Pancreas (tissue), 10 donors: ENCODE data around the gene OR2AT4. TPM values are rescaled to one million over a fixed set of nuclear protein-coding genes. Genes with fewer than 3 reads are reported as not detected.
"Not testable (repeated sequence)": the region's sequence is repeated elsewhere in the genome, so short reads cannot be mapped to it uniquely, and the experiment has no call there.

Experiments
- ATAC-seq, 4 donors: fragments of 200-7000 bp; cut with Tn5 transposase; one replicate each; pipeline versions ENCODE4 v1.8.0 to v1.9.1; 2020; ENCODE audit warnings: mild to moderate bottlenecking in 4 of 4, moderate library complexity in 4 of 4
- DNase-seq, 6 donors: peaks; one replicate each; pipeline ENCODE4 v3.0.0-alpha.2; 2020
- FAIRE-seq: peaks from 2 replicates; lab custom pipeline; 2012; peaks lifted over from hg19 to GRCh38; lab: Jason Lieb, UNC
- H3K27ac ChIP-seq, 4 donors: fragments of 200-600 bp; sonication (generic); 1 replicate in 3 of 4; 2 replicates in 1 of 4; pipeline versions ENCODE4 v1.5.0 to v1.8.0; 2020
- H3K27me3 ChIP-seq, 4 donors: fragments of 200-600 bp; one replicate each; pipeline ENCODE4 v1.8.0; 2021
- H3K36me3 ChIP-seq, 3 donors: fragments of 200-600 bp; sonication (generic) in 1 of 3; one replicate each; pipeline versions ENCODE4 v1.5.0 to v1.8.0; 2020 to 2021
- H3K4me1 ChIP-seq, 3 donors: fragments of 200-600 bp; one replicate each; pipeline ENCODE4 v1.8.0; 2021
- H3K4me3 ChIP-seq, 4 donors: fragments of 200-600 bp; sonication (generic) in 2 of 4; one replicate each; pipeline versions ENCODE4 v1.5.0 to v1.8.0; 2020 to 2021
- H3K9me3 ChIP-seq, 4 donors: fragments of 200-600 bp; one replicate each; pipeline ENCODE4 v1.8.0; 2021
- CTCF ChIP-seq, 4 donors: fragments of 200-600 bp; sonication (generic) in 3 of 4; IDR thresholded peaks; one replicate each; pipeline versions ENCODE4 v1.5.0 to v1.8.0; 2021; ENCODE audit warnings: antibody characterized with exemption in 4 of 4
- WGBS, 2 donors: extraction: QIAGEN DNeasy Blood & Tissue Kit; methylation state at CpG; one replicate each; pipeline ENCODE4 v1.1.7; 2013; 5-methylcytosine and 5-hydroxymethylcytosine counted together
- intact Hi-C, 3 donors: fragments of 100-400 bp; cut with DNase I; formaldehyde crosslinking; loops; one replicate each; pipeline versions ENCODE4 v1.11.1 to v1.14.2; 2022
- polyA plus RNA-seq, 2 donors: library from polyadenylated mRNA; stranded (reverse); fragments of 200-250 nt; gene quantifications; one replicate each; pipeline ENCODE4 v1.2.3, GENCODE V29; 2013
- total RNA-seq, 6 donors: library from RNA; stranded (reverse); fragmentation: NEBNext Ultra II Directional in 4 of 6; extraction: Animal tissue kit (Norgen Biotek cat#: 25700) in 4 of 6; gene quantifications; one replicate each; pipeline versions ENCODE4 v1.2.1 to v1.2.4, GENCODE V29; 2021 to 2023
- donor health status: healthy with polysubstance abuse.
- donor health status: DM: no; HTN: no; CAD: no; lungs with moderate emphysema.
- donor health status: DM: no; HTN: no; CAD: no.
- donor health status: control.
- donor health status: control.
- donor health status: Bipolar disorder and iron deficiency.
- donor health status: DM: yes; HTN: yes; CAD: no.
- donor health status: DM: no; HTN: no; CAD: no.
- donor health status: DM: no; HTN: no; CAD: no.
- donor health status: DM: yes; HTN: yes; CAD: no.

The OR2AT4 gene
- total and polyA plus RNA-seq, 8 donors = under 0.01 TPM; not detected in 7

GRCh38 chr11:75105462-75105925 is 8.8 kb upstream of the OR2AT4 start:
- FAIRE-seq (no peak), ATAC-seq (no peak), DNase-seq (no peak)
- TF ChIP-seq CTCF (IDR thresholded peaks at IDR 0.05) = no peak
- WGBS, 2 donors = 48% methylated on average over 9 of the region's 9 CpGs
- no peaks in the 10 kb centered on the region for H3K9me3 ChIP-seq
- H3K27me3 ChIP-seq = no peaks in the 10 kb centered on the region
- intact Hi-C loops = no loop called here
- H3K36me3 ChIP-seq = no peaks in the 10 kb centered on the region
- H3K4me1 ChIP-seq = no peaks in the 10 kb centered on the region
- no peak overlapping the region for H3K27ac ChIP-seq
- no peak overlapping the region for H3K4me3 ChIP-seq

- WGBS, 2 donors = 69 to 73% methylated on average over 5 of the region's 5 CpGs
Observed at GRCh38 chr11:75103380-75104026, 6.8 kb upstream of the OR2AT4 start.

GRCh38 chr11:75101424-75102128 is 4.9 kb upstream of the OR2AT4 start:
- H3K4me1 ChIP-seq = no peaks in the 10 kb centered on the region
- H3K4me3 ChIP-seq = no peak overlapping the region
- FAIRE-seq = no peak
- no peaks in the 10 kb centered on the region for H3K9me3 ChIP-seq
- TF ChIP-seq CTCF (IDR thresholded peaks at IDR 0.05) = no peak
- ATAC-seq = no peak
- no peak overlapping the region for H3K27ac ChIP-seq
- intact Hi-C loops = no loop called here
- no peaks in the 10 kb centered on the region for H3K27me3 ChIP-seq
- H3K36me3 ChIP-seq = no peaks in the 10 kb centered on the region
- 72 to 75% methylated on average over 8 of the region's 8 CpGs for WGBS, 2 donors
- no peak for DNase-seq

More at GRCh38 chr11:75103380-75104026, 6.8 kb upstream of the OR2AT4 start:
- H3K4me3 ChIP-seq = no peak overlapping the region
- no peaks in the 10 kb centered on the region for H3K36me3 ChIP-seq
- intact Hi-C loops = no loop called here
- H3K4me1 ChIP-seq = no peaks in the 10 kb centered on the region
- no peaks in the 10 kb centered on the region for H3K9me3 ChIP-seq
- ATAC-seq (no peak), FAIRE-seq (no peak), DNase-seq (no peak)
- no peak for TF ChIP-seq CTCF (IDR thresholded peaks at IDR 0.05)
- H3K27ac ChIP-seq = no peak overlapping the region
- no peaks in the 10 kb centered on the region for H3K27me3 ChIP-seq

GRCh38 chr11:75100314-75100713 is 3.6 kb upstream of the OR2AT4 start:
- no peak for TF ChIP-seq CTCF (IDR thresholded peaks at IDR 0.05)
- 22 to 31% methylated on average over 3 of the region's 3 CpGs for WGBS, 2 donors
- no peak for FAIRE-seq

GRCh38 chr11:75099635-75100034 is 3.0 kb upstream of the OR2AT4 start:
- no peak for TF ChIP-seq CTCF (IDR thresholded peaks at IDR 0.05)
- Histone ChIP-seq H3K9me3 (no peaks in the 10 kb centered on the region), H3K27ac (no peak overlapping the region), H3K4me1 (no peaks in the 10 kb centered on the region), H3K36me3 (no peaks in the 10 kb centered on the region), H3K27me3 (no peaks in the 10 kb centered on the region), H3K4me3 (no peak overlapping the region)
- DNase-seq = no peak
- ATAC-seq = no peak
- WGBS, 2 donors = 92 to 96% methylated on average over 1 of the region's 1 CpG
- FAIRE-seq = no peak
- intact Hi-C loops = no loop called here

More at GRCh38 chr11:75100314-75100713, 3.6 kb upstream of the OR2AT4 start:
- intact Hi-C loops = no loop called here
- ATAC-seq (peak in 1 of 4 donors; percentile 27), DNase-seq (no peak)
- Histone ChIP-seq H3K4me3 (no peak overlapping the region), H3K4me1 (no peaks in the 10 kb centered on the region), H3K27me3 (no peaks in the 10 kb centered on the region), H3K27ac (no peak overlapping the region), H3K9me3 (no peaks in the 10 kb centered on the region), H3K36me3 (no peaks in the 10 kb centered on the region)

- H3K4me1 ChIP-seq, ATAC-seq, FAIRE-seq, H3K36me3 ChIP-seq, intact Hi-C loops, DNase-seq, H3K4me3 ChIP-seq, H3K27ac ChIP-seq, H3K27me3 ChIP-seq, H3K9me3 ChIP-seq: not testable (repeated sequence)
- WGBS, 2 donors = 81 to 92% methylated on average over 21 to 22 of the region's 22 CpGs
Observed at GRCh38 chr11:75098835-75099439, 2.3 kb upstream of the OR2AT4 start.

GRCh38 chr11:75098181-75098580 is 1.5 kb upstream of the OR2AT4 start:
- H3K36me3 ChIP-seq, DNase-seq, ATAC-seq, H3K27ac ChIP-seq, intact Hi-C loops, H3K9me3 ChIP-seq, FAIRE-seq, H3K4me3 ChIP-seq, H3K4me1 ChIP-seq, H3K27me3 ChIP-seq: not testable (repeated sequence)
- 86 to 92% methylated on average over 18 to 21 of the region's 21 CpGs for WGBS, 2 donors
